Esophagus squamous epithelium (tissue), 4 donors: ENCODE results near the gene CATSPERD.

ENCODE experiments used
- CTCF ChIP-seq, 6 experiments: fragments of 450-650 bp in 4 of 6; fragments of 200-600 bp in 2 of 6; sonication (generic) in 2 of 6; IDR thresholded peaks; one replicate each; pipeline ENCODE4 v1.5.1; 2016 to 2019; ENCODE audit warnings: antibody characterized with exemption in 6 of 6, mild to moderate bottlenecking in 4 of 6, moderate library complexity in 4 of 6
- POLR2A ChIP-seq, 4 donors: fragments of 450-650 bp; IDR thresholded peaks; one replicate each; pipeline ENCODE4 v1.6.1; 2017; ENCODE audit warnings: antibody characterized with exemption in 4 of 4, mild to moderate bottlenecking in 4 of 4, moderate library complexity in 3 of 4

GRCh38 chr19:5727453-5728050 is 7.1 kb downstream of the CATSPERD start:
- TF ChIP-seq CTCF (IDR thresholded peaks at IDR 0.05) (no peak), POLR2A (IDR thresholded peaks at IDR 0.05) (no peak)
